Islet of Langerhans (tissue), 1 donor: ENCODE measurements around the gene PRR33.
"Not testable (repeated sequence)": the region's sequence is repeated elsewhere in the genome, so short reads cannot be mapped to it uniquely, and the experiment has no call there.

Experiments used
- FAIRE-seq: peaks from one replicate; lab custom pipeline; 2011; peaks lifted over from hg19 to GRCh38; lab: Jason Lieb, UNC

Gene PRR33

DNA sequence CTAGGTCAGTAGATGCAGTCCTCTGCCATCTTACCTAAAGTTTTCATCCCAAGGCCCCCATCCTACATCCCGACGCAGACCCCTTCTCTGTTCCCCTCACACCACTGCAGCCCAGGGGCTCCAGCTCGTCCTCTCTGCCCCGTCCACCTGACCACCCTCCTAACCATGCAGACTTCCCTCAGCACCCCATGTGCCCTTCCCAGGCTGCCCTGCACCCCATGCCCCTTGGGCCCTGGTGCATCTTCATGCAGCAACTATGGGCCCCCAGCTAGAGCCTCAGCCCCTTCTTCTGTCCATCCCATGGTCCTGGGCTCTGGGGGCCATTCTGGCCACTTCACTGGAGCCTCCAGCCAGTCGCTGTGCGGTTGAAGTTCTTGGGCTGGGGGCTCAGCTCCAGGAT, 2.9 kb downstream of the PRR33 start:
- FAIRE-seq: no peak

DNA sequence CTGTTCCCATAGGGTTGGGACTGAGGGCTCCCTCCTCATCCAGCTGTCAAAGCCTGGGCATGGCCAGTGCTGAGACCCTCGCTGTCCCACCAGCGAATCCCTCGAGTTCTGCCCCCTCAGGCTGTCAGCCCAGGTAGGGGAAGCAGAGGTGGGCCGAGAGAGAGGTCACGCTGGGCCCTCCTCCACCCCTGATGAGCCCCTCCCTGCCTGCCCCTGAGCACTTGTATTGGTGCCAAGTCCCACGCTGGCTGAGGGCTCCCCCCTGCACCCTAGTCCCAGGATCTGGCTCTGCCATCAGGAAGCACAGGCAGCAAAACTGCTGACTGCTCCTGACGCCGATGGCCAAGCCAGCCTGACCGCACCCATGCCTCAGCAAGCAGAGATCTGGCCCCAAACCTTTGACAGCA, 3.3 kb downstream of the PRR33 start:
- no peak for FAIRE-seq

DNA sequence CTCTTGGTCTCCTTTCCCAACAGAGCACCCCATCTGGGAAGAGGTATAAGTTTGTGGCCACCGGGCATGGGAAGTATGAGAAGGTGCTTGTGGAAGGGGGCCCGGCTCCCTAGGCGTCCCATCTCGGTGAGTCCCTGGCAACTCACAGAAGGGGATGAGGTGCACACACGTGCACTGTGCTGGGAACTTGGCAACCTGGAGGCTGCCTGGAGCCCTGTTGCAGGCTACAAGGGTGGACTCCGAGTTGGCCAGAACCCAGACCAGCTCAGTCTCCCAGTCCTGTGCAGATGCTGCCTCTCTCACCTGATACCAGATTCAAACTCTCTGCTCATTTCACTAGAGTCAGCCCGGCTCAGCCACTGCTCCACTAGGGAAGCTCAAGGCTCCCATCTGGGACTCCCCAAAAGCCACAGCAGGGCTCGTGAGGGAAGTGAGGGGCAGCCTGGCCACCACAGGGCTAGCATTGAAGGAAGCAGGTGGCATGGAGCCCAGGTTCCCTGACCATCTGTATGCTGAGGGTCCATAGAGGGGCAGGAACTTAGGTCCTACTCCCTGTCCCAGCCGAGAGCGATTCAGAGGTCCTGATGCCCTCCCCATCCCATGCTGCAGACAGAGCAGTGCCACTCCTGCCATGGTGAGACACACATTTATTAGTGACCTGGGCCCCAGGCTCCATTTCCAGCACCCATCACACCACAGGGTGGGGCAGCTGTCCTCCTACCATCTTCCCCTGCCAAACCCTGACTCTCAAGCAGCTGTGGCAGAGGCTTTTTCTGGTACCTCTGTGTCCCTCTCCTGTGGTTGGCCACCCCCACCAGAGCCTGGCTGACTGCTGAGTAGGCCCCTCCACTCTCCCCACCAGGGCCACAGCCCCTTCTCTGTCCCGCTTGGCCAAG, 4.0 kb downstream of the PRR33 start:
- FAIRE-seq: no peak

DNA sequence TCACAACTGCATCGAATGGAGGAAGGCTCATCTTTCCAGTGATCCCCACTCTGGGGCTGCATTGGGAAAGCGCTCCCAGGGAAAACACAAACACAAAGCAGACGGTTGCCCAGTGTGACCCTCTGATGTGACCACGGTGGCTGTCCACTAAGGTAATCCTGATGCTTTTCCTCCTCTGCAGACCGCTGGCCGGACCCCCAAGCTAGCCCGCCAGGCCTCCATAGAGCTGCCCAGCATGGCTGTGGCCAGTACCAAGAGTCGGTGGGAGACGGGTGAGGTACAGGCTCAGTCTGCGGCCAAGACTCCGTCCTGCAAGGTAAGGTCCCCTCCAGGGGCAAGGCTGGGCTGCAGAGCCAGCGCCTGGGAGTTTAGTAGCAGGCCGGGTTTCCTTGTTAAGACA, 5.1 kb downstream of the PRR33 start:
- not testable (repeated sequence) for FAIRE-seq

DNA sequence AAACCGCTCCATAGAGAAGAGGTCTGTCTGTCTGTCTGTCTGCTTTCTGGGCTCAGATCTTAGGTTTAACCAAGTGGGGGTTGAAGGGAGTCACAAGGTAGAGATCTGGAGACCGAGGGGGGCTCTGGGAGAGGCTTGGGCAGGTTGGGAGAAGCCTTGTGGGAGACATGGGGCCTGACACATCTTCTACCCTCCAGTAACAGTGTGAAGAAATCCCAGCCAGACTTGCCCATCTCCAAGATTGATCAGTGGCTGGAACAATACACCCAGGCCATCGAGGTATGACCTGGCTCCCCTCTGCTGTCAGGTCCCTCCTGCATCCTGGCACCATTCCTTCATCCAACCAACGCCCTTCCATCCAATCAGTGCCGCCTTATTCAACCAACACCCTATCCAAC, 7.4 kb downstream of the PRR33 start:
- no peak for FAIRE-seq

DNA sequence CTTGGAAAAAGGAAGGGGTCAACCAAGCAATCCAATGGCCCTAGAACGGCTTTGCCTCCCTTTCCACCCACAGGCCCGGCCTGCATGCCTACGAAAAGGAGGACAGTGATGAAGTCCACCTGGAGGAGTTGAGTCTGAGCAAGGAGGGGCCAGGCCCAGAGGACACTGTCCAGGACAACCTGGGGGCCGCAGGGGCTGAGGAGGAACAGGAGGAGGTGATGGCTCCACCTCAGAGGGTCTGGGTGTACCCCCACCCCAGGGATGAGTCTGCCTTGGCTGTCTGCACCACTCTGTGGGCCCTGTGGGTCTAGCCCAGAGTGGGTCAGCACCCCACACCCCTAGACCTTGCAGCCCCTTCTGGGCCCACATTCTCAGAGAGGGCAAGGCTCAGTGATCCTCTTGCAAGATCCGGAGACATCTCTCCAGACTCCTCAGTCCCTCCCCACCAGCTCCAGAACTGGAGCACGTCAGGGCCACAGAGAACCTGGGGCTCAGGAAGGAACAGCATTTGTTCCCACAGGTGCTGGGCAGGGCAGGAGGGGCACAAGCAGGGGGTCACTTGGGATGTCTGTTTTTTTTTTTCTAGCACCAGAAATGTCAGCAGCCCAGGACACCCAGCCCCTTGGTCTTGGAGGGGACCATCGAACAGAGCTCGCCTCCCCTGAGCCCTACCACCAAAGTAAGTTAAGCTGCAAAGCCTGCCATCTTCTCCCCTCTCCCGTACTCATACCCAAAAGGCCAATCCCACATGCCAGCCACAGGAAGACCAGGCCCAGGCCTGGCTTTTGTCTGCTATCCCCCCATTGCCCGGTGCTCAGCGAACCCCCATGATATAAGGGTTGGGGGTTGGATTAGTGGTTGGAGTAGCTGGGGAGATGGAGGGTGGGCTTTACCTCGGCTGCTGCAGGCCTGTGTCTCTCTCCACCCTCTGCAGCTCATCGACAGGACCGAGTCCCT, 8.1 kb downstream of the PRR33 start:
- FAIRE-seq: no peak

DNA sequence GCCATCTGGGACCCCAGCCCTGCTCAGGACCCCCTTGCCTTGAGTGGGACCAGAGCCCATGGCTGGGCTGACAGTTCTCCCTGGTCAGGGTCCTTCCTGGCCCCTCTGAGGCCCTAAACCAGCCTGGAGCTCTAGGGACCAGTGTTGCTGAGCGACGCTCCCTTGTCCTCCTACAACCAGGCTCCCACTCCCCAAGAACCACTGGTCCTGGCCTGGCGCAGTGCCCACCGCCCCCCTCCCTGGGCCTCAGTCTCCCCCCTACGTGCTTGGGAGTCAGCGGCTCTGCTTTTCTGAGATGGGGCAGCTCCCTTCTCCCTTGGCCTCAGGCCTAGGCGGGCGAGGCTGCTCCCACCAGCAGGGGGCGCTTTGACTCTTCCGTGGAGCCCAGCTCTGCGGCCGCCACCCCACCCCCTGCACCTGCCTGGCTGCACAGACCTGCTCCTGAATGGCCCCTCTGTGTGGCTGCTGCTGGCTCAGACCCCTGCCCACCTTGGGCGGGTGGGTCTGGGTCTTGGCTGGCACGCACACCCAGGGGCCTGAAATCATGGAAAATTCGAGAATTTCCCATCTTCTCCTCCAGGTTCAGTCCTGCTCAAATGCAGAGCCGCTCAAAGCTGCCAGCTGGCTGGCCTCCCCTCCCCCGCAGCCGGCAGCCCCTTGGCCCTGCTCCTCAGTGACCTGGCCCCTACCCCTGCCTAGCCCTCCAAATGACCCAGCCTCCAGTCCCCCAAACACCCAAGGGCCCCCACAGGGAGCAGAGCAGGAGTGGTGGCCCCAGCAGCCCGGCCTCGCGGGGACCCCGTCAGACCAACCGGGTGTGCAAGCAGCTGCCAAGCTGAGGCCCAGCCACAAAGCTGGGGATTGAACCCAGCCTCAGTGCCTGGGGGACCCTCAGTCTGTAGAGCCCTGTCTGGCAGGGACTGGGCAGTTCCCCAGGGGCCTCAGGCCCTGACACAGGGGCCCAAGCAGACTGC, 9.1 kb downstream of the PRR33 start:
- no peak for FAIRE-seq

DNA sequence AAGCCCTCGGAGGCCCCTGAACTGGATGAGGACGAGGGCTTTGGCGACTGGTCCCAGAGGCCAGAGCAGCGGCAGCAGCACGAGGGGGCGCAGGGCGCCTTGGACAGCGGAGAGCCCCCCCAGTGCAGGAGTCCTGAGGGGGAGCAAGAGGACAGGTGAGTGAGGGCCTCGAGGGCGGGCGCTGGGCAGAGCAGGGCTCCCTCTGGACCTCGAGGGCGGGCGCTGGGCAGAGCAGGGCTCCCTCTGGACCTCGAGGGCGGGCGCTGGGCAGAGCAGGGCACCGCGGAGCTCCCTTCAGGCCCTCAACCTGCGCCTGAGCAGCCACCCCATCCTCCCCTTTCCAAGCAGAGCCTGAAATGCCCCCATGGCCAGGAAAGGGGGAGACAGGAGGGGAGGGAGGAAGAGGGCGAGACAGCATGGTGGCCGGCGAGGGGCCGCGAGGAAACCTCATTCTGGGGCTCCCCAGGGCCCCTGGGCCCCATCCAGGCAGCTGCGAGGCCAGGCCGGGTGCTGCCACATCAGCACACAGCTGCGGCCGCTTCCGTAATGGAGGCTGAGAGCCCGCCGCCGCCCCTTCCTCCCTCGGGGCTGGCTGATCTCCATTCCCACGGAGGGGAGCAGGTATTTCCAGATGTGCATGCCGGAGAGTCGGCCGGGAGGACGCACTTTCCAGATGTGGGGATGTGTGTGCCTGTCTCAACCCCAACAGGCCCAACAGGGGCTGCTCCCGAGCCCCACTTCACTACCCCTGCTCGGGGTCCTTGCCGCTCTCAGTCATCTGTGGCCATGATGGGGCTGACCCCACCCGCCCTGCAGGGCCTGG, 10.0 kb downstream of the PRR33 start:
- FAIRE-seq: no peak

DNA sequence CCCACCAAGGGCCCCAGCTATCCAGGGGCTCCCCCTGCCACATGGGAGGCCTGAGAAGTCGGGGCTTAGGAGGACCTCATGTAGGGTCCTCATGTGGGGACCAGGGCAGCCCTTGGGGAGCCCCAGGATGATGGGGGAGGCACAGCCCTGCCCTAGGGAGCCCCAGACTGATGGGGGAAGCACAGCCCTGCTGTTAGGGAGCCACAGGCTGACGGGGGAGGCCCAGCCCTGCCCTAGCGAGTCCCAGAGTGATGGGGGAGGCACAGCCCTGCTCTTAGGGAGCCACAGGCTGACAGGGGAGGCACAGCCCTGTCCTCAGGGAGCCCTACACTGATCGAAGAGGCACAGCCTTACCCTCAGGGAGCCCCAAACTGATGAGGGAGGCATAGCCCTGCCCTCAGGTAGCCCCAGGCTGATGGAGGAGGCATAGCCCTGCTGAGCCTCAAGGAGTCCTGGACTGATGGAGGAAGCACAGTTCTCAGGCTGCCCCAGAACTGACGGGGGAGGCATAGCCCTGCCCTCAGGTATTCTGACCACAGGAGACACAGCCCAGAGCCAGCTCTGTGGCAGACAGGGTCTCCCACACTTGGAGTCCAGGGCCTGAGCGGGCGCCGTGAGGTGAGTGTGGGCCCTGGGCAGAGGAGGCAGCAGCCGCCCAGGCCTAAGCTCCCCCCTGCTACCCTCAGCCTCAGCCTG, 10.8 kb downstream of the PRR33 start:
- no peak for FAIRE-seq

DNA sequence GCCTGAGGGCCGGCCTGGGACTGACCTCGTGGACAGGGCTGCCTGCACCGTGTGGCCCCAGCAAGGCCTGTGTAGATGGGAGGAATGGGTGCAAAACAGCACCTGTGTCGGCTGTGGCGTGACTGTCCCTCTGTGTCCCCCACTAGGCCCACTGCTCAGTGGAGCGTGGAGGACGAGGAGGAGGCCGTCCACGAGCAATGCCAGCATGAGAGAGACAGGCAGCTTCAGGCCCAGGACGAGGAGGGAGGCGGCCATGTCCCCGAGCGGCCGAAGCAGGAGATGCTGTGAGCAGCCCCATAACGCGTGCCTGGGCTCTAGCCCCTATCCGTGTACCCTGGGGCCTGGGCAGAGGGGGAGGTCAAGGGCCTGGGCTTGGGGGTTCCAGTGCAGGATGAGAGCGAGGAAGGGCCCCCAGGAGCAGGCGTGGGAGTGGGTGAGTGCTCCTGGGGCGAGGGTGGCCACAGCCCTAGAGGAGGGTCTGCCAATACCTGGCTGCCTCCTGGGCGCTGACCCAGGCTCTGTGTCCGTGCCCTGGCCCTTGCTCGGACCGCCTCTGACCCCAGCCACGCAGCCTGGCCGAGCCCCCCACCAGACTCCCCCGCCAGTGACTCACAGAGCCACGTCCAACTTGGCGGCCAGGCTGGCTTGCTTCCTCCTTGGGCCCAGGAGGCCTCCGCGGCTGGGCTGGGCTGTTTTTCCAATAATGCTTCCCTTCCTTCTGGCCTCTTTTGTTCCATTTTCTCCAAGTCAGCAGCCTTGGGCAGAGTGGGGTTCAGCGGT, 11.6 kb downstream of the PRR33 start:
- FAIRE-seq: no peak

DNA sequence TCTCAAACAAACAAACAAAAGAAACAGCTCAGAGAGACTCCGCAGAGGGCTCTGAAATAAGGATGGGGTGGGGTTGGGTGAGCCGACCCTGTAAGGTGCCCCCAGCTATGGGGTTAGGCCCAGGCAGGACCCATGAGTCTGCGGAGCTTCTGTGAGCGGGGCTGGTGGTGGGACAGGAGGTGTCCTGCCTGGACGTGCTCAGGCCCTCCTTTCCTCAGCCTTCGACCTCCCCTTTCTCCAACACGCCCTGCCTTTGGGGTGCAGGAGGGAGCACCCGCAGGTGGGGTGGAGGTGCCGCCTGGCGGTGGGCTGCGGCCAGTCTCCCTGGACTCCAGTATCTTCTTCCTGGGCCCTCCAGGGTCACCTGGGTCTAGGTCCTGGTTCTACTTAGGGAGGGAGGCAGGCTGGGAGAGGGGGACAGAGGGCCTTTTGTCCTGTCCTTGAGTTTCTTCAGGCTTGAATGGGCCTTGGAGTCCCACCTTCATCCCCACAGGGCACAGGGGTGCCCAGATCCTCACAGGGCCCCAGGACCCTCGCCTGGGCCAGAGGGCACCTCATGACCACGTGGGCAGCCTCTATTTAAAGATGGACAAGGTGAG, 12.3 kb downstream of the PRR33 start:
- no peak for FAIRE-seq

DNA sequence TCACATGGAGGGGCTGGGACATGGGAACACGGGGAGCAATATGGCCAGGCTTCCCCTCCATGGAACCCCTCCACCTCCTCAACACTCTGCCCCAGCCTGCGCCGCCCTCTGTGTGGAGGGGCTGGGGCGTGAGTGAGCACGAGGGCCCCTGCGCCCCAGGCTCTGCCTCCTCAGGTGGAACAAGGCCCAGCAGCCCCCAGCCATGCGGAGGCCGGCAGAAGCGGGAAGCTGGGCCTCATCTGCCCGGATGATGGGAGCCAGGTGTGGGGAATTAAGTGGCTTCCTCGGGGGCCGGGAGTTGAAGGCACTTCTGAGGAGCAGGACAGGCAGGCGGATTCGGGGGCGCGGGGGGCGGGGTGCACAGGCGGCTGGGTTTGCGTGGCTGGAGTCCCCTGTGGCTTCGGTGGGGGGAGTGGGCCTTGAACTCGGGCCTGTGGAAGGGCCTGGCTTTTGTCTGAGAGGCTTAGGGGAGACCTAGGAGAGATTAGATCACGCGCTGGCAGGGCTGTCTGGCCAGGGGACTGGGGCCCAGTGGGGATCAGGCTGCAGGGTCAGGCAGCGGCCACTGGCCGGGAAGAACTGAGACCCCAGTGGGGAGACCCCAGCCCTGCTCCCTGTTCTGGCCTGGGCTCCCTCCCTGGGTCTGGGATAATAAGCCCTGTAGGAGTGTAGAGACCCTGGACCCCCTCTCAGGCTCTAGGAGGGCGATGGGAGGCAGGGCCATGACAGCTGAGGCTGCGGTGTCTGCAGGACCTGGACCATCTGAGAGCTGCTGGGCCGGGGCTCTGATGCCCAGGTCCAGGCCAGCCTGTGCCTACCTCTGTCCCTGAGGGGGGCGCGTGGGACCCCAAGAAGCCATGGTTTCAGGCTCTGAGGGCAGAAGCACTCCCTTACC, 13.3 kb downstream of the PRR33 start:
- no peak for FAIRE-seq

DNA sequence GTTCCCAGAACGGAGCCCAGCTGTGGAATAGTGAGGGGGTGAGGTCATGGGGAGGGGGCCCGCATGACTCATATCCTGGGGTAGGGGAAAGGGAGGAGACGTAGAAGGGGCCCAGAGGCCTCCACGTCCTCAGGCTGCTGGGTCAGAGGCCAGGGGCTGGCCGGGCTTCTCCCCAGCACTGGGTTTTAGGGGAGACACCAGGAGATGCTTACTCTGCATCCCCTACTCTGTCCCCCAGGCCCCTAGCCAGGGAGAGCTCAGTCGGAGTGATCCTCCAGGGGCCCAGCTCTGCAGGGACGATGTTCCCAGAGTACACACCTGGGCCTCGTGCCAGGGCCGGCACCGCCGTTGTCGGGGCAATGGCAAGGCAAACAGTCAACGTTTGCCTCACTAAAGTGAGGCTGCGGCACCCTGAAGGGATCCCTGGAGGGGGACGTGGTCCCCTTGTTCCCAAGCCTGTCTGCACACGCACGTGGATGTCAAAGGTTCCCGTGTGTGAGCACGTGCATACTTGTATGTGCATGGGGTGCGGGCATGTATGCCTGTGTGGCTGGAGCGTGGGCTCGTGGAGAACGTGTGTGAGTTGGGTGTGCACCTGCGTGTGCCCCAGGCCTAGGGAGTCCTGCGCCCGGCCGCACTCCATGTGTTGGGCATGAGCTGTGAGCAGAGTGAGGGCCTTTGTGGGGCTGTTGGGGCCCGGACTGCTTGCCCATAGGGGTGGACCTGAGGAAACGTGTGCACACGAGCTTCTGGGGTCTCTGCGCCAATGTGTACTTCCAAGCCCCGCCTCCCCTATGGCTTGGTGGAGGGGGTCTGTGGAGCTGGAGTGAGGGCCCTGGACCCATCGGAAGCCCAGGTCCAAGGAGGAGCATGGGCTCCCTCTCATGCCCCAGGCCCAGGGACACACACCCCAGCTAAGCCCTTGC, 14.2 kb downstream of the PRR33 start:
- no peak for FAIRE-seq

DNA sequence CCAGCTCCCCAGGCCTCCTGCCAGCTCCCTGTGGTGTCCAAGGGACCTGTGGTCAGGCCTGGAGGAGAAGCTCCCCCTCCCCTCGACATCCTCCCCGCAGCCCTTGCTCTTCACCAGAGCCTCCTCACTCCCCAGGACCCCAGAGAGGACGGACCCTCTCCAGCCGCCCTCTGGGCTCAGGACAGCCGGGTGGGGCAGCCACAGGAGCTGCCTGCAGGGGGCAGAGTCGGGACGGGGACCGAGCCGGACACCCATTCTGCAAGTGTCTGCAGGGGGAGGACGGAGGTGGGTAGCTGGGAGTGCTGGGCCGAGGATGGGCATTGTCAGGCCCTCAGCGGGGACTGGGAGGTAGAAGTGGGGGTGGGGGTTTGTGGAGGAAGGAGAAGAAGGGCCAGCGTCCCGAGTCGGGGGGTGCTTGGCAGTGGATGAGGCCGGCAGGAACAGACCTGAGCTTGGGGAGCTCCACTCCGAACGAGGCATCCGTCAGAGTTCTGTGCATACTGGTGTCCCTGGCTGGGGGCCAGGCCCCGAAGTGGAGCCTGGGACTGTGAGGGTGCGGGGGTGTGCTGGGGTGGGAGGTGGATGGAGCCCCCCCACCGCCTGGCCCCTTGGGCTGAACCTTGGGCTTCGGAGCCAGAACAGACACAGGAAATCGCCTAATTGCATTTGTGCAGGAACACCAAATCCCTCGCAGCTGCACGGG, 15.2 kb downstream of the PRR33 start:
- no peak for FAIRE-seq

DNA sequence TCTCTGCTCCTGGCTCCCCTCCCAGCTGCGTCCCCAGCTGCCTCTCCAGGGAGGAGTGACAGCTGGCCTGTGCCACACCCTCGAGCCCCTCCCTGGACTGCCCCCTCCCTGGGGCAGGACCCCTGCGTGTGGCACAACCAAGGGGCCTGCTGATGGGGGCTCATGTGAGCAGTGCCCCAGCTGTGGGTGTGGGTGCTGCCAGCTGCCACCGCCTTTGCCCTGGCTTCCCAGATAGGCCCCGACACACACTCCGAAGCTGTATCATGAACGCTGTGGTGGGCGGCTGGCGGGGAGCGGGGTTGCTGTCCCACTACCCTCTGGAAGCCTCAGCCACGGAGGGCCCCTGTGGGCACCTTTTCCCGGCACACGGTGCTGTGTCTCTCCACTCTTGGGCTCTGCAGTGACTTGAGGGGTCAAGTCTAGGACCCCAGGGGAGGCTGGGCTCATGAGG, 15.8 kb downstream of the PRR33 start:
- FAIRE-seq: not testable (repeated sequence)
